GM21529 (cell line): ENCODE results near the gene ADH4.
A peak's percentile ranks its signal among the peaks of the same experiment; 100 is the strongest.
"Not testable (repeated sequence)": the region's sequence is repeated elsewhere in the genome, so short reads cannot be mapped to it uniquely, and the experiment has no call there.

Source experiments
- ATAC-seq: cut with Tn5 transposase; IDR thresholded peaks from one replicate; pipeline ENCODE4 v1.9.1; 2021; ENCODE audit not compliant: unreplicated experiment

Gene ADH4

DNA sequence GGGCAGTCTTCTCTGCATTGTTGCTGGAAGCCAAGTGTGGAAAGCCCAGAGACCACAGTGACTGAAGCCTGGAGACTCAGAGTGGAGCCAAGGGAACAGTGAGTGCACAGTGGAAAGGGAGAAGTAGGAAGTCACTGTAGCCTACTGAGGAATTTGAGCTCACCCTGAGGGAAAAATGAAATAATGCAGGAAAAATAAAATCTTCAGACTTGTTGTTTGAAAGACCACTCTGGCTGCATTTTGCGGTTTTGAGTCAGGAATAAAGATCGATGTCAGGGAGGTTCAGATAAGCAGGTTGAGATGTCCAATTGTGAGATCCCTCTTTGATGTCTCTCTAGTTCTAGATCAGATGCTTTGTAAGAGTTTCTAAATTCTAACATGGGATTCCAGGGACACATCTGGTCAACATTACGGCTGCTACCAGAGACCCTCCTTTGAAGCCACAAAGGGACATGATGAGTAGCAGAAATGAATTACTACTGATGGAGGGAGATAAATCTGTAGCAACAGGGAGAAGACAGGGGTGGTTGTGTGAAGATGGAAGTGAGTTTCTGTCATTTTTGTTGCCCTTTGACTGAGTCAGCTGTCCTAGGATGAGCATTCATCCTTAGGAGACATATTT, 8.4 kb downstream of the ADH4 start:
- ATAC-seq, result no peak

DNA sequence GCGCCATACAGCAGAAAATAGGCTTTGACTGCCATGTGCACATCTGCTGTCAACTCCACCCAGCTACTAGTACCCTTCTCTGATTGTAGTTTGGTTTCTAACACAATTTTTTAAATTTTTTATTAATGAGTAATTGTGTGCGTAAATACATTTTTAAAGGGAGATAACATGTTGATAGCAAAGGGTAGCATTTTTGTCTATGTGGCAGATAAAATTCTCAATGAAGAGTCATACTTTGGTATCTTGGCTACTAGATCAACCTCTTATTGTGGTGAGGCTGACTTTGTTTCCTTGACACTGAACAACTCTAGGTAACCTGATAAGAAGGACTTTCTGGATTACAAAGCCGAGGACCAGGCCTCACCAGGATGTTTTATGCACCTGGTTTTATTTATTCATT, 9.5 kb downstream of the ADH4 start:
- ATAC-seq, result no peak

DNA sequence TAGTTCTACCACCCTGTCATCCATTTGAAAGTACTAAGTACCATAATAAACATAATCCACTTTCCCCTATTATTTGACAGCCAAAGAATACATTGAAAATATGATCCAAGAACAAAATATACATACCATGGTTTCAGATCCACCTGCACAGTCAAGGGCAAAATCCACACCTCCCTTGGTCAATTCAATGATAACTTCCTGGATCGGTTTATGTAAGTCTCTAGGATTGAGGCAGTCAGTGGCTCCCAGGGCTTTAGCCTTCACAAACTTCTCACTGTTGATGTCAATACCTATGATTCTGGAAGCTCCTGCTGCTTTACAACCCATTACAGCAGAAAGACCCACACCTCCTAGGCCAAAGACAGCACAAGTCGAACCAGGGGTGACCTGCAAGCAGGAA, 12.7 kb downstream of the ADH4 start:
- no peak for ATAC-seq

DNA sequence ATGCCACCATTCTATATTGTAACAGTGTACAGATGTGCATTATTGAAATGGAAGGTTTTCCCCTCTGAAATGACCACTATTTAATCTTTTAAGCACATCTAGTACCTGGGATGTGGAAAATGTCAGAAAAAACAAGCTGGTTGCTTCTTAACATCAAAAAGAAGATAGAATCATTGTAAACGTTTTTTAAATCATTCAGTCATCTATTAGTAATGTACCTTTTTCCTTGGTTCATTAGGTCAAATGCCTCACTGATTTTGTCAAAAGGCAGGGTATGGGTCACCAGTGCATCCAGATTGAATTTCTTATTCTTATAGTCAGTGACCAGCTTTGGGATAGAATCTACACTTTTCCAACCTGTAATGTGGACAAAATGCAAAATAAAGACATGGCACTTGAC, 17.7 kb downstream of the ADH4 start:
- no peak for ATAC-seq

DNA sequence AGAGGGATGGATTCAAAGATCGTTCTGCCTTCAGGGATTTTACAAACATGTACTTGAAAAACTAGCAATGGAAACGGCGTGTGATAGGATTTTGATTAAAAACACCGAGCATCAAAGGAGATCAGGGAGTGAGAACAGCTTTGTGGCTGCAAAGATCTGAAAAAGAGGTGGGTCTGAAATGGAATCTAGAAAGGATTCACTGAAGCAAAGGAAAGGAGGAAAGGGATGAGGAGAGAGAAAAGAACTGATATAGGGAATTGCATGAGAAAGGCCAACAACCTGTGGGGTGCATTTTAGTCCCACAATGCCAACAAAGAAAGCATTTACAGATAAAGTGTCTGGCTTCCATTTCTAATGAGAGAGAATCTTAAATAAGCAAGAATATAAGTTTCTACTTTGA, 23.1 kb downstream of the ADH4 start:
- no peak for ATAC-seq

DNA sequence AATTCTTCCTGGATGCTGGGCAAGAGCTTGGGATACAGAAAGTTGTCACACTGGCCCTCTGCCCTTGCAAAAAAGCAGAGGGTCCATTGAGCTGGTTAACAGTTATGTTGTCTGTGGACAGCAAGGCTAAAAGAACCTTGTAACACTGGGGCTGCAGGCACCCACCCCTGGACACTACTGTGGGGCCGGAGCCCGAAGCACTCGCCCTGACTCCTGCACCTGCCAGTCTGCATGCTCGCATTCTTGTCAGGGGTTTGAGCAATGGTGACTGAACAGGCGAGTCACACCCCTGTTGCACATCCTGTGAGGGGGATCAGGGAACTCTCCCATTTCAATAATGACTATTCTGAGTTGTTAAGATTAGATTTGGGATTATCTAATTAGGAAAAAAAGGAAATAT, 23.6 kb downstream of the ADH4 start:
- no peak for ATAC-seq

DNA sequence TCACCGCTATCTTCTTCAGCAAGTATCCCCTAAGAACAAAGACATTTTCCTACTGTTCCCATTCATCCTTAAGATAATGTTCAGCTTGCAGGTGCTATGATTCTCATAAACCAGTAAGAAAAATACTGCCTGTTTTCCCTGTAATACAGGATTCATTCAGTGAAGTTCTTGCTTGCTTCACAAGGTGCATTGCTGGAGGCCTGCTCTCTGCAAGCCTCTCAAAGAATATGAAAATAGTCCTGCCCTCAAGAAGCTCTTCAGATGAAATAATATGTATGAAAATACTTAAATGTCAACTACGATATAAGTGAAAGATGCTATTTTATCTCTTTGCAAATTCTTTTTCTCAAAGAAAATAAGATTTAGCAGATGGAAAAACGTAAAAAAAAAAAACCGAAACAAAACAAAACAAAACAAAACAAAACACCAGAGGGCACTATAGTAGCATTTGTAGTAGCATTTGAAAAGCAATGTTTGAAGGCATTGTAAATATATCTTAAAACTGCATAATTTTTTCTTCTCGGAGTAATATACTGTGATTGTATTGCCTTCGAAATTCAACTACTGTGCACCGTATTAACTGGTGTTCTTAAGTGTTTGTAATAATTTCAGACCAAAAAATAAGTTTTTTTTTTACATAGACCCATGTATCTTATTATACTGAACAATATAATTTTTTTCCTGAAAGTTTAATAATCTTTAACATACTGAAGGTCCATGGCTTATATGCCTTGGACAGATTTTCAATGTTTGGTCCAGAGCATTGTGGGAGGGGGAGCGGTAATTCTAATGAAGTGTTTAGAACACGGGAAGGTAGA, 26.0 kb downstream of the ADH4 start:
- ATAC-seq, result no peak

DNA sequence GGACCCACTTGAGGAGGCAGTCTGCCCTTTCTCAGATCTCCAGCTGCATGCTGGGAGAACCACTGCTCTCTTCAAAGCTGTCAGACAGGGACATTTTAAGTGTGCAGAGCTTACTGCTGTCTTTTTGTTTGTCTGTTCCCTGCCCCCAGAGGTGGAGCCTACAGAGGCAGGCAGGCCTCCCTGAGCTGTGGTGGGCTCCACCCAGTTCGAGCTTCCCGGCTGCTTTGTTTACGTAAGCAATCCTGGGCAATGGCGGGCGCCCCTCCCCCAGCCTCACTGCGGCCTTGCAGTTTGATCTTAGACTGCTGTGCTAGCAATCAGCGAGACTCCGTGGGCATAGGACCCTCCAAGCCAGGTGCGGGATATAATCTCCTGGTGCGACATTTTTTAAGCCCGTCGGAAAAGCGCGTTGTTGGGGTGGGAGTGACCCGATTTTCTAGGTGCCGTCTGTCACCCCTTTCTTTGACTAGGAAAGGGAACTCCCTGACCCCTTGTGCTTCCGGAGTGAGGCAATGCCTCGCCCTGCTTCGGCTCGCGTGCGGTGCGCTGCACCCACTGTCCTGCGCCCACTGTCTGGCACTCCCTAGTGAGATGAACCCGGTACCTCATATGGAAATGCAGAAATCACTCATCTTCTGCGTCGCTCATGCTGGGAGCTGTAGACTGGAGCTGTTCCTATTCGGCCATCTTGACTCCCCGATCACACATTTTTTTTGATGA, 26.8 kb downstream of the ADH4 start:
- ATAC-seq, result not testable (repeated sequence)

DNA sequence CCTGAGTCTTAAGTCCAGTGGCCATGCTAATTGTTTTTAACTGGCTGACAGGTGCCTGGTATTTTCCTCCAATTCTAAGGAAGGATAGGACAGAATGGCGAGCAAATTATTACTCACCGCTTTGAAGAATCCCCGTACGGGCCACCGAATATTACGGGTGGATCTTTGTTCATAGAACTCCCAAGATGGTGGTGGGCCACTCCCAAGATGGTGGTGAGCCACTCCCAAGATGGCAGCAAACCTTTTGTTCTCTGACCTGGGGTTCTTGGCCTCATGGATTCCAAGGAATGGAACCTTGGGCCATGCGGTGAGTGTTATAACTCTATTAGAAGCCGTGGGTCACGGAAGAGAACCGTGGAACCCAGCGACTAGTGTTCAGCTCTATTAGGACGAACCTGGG, 34.8 kb downstream of the ADH4 start:
- ATAC-seq, result not testable (repeated sequence)

DNA sequence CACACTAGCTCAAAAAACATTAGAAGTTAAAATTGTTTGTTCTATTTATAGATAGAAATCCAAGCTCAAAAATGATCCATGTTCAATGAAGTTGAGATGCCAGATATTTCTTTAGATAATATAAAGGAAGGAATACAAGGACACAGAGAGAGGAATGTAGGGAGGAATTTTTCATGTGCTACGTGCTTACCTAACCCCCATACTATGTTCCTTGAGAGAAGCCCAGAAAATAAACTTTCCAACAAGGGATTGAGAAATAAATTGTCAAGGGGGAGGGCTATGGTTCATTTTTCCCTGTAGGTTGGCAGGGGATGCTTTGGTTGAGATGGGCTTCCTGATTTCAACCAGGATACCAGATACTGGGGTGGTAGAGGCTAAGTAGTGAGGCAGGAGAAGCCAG, 39.9 kb downstream of the ADH4 start:
- ATAC-seq, result no peak

DNA sequence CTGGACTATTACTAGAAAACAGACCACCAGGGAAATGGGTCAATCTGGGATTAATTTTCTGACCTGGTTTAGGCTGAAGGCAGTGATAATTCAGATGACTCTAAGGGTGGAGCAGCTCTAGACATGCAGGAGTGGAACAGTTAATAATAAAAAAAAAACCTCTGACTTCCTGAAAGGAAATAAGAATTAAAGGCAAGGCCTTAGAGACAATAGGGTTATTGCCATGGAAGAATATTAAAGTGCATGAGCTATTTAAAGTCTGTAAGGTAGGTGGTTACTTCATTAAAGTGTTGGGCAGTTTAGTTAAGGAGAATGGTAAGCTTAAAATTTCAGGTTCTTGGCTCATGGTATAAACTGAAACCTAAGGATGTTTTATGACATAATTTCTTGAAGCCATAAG, 40.9 kb downstream of the ADH4 start:
- no peak for ATAC-seq

DNA sequence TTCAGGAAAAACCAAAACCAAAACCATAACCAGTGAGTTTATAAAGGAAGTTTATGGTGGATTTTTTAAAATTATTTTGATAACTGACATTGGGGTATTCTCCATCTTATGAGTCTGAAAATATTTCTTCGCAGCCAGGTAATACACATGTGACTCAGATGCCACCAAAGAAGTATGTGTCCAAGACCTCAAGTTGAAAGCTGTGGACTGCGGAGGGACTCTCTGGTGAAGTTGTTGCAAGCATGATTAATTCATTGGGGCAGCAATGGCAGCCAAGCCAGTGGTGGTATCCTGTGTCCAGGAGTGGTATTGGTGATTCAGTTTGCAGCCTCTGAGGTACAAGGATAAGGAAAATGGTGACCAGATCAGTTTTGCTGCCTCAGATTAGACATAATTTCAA, 41.5 kb downstream of the ADH4 start:
- no peak for ATAC-seq

DNA sequence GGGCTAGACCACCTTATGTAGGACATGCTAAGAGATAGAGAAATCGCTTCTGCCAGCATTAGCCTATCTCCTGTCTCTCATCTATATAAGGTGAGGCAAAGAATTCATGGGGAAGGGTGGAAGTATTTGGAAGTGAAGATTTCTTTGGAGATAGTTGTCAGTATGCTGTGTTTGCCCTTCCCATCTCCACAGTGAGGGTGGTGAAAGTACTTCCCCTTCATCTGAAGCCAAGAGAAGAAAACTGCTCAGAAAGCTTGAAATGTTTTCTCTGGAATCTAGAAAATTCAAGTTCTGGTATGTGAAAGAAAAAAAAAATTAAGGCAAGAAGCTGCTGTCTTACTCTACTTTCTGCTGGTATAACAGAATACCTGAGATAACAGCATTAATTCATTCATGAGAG, 43.2 kb downstream of the ADH4 start:
- ATAC-seq, result no peak

DNA sequence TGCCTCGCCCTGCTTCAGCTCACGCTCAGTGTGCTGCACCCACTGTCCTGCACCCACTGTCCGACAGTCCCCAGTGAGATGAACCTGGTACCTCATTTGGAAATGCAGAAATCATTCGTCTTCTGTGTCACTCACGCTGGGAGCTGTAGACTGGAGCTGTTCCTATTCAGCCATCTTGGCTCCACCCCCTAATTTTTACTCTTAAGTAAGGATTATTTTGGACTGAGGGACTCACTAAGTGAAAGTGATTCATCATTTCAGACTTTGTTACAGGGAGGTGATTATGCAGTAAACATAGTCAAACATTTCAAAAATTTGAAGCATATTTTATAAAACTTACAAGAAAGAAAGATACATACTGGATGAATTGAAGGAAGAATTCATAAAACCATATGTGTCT, 44.3 kb downstream of the ADH4 start:
- not testable (repeated sequence) for ATAC-seq

DNA sequence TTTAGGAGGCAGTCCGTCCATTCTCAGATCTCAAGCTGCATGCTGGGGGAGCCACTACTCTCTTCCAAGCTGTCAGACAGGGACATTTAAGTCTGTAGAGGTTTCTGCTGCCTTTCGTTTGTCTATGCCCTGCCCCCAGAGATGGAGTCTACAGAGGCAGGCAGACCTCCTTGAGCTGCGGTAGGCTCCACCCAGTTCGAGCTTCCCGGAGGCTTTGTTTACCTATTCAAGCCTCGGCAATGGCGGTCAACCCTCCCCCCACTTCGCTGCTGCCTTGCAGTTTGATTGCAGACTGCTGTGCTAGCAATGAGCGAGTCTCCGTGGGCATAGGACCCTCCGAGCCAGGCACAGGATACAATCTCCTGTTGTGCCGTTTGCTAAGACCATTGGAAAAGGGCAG, 44.8 kb downstream of the ADH4 start:
- no peak for ATAC-seq

DNA sequence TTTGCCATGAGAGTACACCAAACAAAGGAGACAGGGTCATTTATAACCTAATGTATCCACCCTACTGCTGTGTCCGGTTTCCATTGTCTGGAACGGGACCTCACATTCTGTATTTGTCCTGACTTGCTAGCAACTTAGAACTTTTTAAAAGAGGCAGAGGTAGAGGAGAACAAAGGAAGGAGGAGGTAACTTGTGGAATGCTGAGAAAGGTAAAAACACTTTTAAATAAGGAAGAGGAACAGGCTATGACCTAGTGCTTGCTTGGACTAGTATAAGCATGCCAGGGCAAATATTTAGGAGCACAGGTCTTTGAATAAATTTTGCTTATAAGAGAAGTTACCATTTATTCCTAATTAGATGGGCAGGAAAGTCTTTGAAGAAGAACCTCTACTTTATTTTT, 52.3 kb downstream of the ADH4 start:
- ATAC-seq, result not testable (repeated sequence)

DNA sequence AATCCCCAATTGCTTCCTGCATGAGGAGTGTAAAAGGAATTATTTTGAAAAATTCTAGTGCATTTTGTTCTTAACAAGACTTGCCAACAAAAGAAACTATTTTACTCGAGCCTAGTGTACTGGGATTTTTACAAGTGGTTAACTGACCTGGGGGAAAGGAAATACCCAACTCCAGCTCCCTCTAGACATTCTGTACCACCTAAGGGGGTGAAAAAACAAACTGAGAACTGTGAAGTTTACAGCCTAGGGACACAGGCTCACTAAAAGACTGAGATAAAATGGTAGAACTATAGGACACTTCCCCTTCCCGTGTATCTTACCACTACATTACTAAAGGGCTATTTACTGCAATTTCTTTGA, 52.9 kb downstream of the ADH4 start:
- ATAC-seq, result no peak

DNA sequence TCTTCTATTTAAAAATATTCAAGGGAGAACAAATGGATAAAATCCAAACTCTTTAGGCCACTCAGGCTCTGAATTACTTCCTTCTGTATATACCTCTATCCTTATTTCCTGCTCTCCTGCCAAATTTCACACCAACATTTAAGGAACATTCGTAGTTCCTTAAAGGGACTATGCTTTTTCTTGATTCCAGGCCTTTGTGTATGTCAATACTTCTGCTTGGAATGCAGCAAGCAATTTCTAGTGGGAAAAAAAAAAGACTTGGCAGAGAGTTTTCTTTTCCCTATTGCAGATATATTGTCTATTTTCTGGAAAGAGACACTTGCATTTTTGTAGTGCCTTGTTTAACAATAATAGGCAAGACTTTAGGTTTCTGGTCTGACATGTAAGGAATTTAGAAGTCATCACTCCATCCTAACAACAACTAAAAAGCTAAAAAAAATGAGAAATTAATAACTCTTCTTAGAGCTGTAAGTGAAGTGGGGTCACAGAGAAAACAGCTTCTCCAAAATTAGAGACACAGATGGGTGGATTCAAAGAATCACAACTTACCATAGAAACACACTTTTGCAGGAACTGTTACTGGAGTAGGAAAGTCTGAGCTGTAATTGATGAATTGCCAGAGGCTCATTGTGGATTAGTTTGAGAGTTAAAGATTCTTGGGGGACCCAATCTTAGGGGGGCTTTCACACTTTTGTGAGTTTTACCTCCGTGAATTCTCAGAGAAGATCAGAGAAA, 53.4 kb downstream of the ADH4 start:
- no peak for ATAC-seq

DNA sequence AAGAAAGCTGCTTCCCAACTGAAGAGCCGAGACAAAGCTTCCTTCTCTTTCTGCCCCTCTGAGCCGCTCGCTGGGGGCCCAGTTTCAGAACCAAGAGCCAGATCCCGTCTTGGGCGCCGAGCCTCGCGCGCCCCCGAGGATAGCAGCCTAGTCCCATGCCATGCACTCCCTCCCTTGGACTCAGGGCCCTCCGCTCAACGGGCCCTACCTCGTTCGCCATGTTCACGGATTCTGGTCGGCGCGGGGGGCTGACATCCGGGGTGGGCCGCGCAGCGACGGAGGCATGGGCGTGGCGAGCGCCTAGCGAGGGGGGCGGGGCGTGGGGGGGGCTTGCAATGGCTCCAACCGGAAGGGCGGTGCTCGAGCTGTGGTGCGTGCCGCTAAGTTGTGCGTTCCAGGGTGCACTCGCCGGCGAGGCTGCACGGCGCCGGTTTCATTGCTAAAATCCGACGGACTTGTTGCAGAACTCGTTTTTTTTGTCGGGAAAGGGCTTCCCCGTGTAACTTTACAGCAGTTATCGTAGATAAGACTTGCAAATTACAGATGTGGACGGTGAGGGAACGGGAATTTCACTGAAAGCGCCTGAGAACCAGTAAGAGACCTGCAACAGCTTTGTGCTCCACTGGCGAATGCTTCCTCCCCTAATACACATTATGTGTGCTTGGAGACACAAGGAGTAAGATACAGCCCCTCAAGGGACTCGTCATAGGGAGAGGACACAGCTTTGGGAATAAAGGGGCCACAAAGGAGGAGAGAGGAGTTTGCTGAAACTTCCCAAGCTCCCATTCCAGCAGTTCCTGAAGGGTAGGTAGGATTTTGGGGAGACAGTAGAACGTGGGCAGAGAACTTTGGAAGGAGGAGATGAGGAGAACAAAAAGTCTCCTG, 55.4 kb downstream of the ADH4 start, which contains the start of gene ADH5:
Gene ADH5 (minus strand): TSS at position 308 of the 885 bp plus-strand sequence. CDS start 88 bp downstream, at position 220.
- ATAC-seq, result peak; percentile 93

DNA sequence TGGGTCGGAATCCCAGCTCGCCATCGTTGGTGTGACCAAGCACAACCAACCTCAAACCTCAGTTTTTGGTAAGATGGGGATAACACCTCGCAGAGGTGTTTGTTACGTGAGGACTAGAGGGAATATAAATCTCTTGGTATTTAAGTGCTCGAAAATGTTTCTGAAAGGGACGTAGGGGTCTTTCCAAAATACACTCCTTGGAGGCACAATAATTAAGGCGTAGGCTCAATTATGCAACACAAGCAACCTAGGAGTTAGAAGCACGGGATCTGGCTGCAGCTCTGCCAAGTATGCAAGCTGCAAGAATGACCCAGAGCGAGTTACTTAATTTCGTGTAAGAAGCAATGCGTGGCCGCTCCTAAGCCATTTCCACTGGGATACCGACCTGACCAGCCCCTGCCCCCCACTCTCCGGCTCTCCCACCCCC, 56.1 kb downstream of the ADH4 start:
- peak; percentile 24 for ATAC-seq
